KMS-11 (cell line): ENCODE results near the gene TMEM236.

Experiments
- H2AFZ ChIP-seq: fragments of 200-600 bp; sonication (generic); 2 replicates; pipeline ENCODE4 v1.6.1; 2016; ENCODE audit warnings: antibody characterized with exemption, mixed run types, low read depth
- H3K27ac ChIP-seq: fragments of 200-600 bp; sonication (generic); 2 replicates; pipeline ENCODE4 v1.6.1; 2016; ENCODE audit warnings: mild to moderate bottlenecking, mixed run types
- H3K27me3 ChIP-seq: fragments of 200-600 bp; sonication (generic); 2 replicates; pipeline ENCODE4 v1.6.1; 2017; ENCODE audit warnings: mild to moderate bottlenecking, low read depth, mixed run types, moderate library complexity; ENCODE audit not compliant: insufficient read depth
- H3K36me3 ChIP-seq: fragments of 200-600 bp; sonication (generic); 2 replicates; pipeline ENCODE4 v1.6.1; 2017; ENCODE audit warnings: mild to moderate bottlenecking, mixed run types; ENCODE audit not compliant: insufficient read depth
- H3K4me1 ChIP-seq: fragments of 200-600 bp; sonication (generic); 2 replicates; pipeline ENCODE4 v1.6.1; 2016; ENCODE audit warnings: mild to moderate bottlenecking, low read depth, mixed run types; ENCODE audit not compliant: poor library complexity, severe bottlenecking
- H3K4me2 ChIP-seq: fragments of 200-600 bp; sonication (generic); 2 replicates; pipeline ENCODE4 v1.7.0; 2016; ENCODE audit warnings: mild to moderate bottlenecking, mixed run types
- H3K4me3 ChIP-seq: fragments of 200-600 bp; sonication (generic); IDR thresholded peaks from 2 replicates; pipeline ENCODE4 v1.6.1; 2017; ENCODE audit warnings: low read depth, low read length, mixed read lengths; ENCODE audit not compliant: insufficient read depth
- H3K79me2 ChIP-seq: fragments of 200-600 bp; sonication (generic); 2 replicates; pipeline ENCODE4 v1.6.1; 2016; ENCODE audit warnings: low read depth, mixed run types; ENCODE audit not compliant: insufficient read depth
- H3K9ac ChIP-seq: fragments of 200-600 bp; sonication (generic); 2 replicates; pipeline ENCODE4 v1.6.1; 2016; ENCODE audit warnings: mild to moderate bottlenecking, mixed run types
- H4K20me1 ChIP-seq: fragments of 200-600 bp; sonication (generic); 2 replicates; pipeline ENCODE4 v1.6.1; 2016; ENCODE audit warnings: mild to moderate bottlenecking, mixed run types; ENCODE audit not compliant: insufficient read depth
- CTCF ChIP-seq: fragments of 200-600 bp; sonication (generic); conservative IDR thresholded peaks from 2 replicates; pipeline ENCODE4 v1.6.1; 2017; ENCODE audit warnings: low read depth, mild to moderate bottlenecking, antibody characterized with exemption, low read length, moderate library complexity, mixed read lengths

Gene TMEM236

GRCh38 chr10:17751781-17752445 lies at the start of gene TMEM236:
Gene TMEM236, plus strand, starts transcription at chr10:17752201. Its CDS starts 95 bp downstream, at chr10:17752296.
- no peaks in the 10 kb centered on the region for H3K79me2 ChIP-seq

GRCh38 chr10:17703706-17704105 lies 48.3 kb upstream of the TMEM236 start:
- Histone ChIP-seq H3K27ac (no peak overlapping the region), H2AFZ (no peak overlapping the region), H3K27me3 (no peaks in the 10 kb centered on the region), H4K20me1 (no peaks in the 10 kb centered on the region), H3K79me2 (no peaks in the 10 kb centered on the region), H3K9ac (no peak overlapping the region), H3K4me2 (no peak overlapping the region), H3K36me3 (no peaks in the 10 kb centered on the region), H3K4me1 (no peaks in the 10 kb centered on the region), H3K4me3 (no peak overlapping the region)
- no peak for TF ChIP-seq CTCF

More at GRCh38 chr10:17751781-17752445, at the start of gene TMEM236:
- H4K20me1 ChIP-seq: no peaks in the 10 kb centered on the region
- no peaks in the 10 kb centered on the region for H3K27me3 ChIP-seq
- H3K4me1 ChIP-seq: peaks cover 19% of the 10 kb centered on the region
- H2AFZ ChIP-seq: no peak within 1 kb of the TSS
- no peak within 1 kb of the TSS for H3K27ac ChIP-seq
- no peak for TF ChIP-seq CTCF
- no peak within 1 kb of the TSS for H3K9ac ChIP-seq
- H3K4me2 ChIP-seq: no peak within 1 kb of the TSS
- no peaks in the 10 kb centered on the region for H3K36me3 ChIP-seq
- H3K4me3 ChIP-seq: no peak within 1 kb of the TSS

- Histone ChIP-seq H3K36me3 (peaks cover 4% of the 10 kb centered on the region; the same call in 1 of the 2 replicates), H3K27me3 (no peaks in the 10 kb centered on the region), H3K79me2 (no peaks in the 10 kb centered on the region), H3K4me2 (no peak overlapping the region), H4K20me1 (no peaks in the 10 kb centered on the region), H3K4me1 (no peaks in the 10 kb centered on the region), H3K27ac (no peak overlapping the region), H2AFZ (no peak overlapping the region), H3K9ac (no peak overlapping the region), H3K4me3 (no peak overlapping the region)
- TF ChIP-seq CTCF: no peak
Measured at GRCh38 chr10:17708821-17709220, 43.2 kb upstream of the TMEM236 start.

- Histone ChIP-seq H2AFZ (no peak overlapping the region), H3K79me2 (no peaks in the 10 kb centered on the region), H3K4me3 (no peak overlapping the region), H3K4me2 (no peak overlapping the region), H3K4me1 (no peaks in the 10 kb centered on the region), H3K9ac (no peak overlapping the region), H3K27me3 (no peaks in the 10 kb centered on the region), H4K20me1 (no peaks in the 10 kb centered on the region), H3K27ac (no peak overlapping the region), H3K36me3 (peaks cover 4% of the 10 kb centered on the region; the same call in 1 of the 2 replicates)
- TF ChIP-seq CTCF: no peak
Measured at GRCh38 chr10:17709492-17709891, 42.5 kb upstream of the TMEM236 start.
